Adrenal gland (tissue), 12 donors: Measurements from ENCODE around the gene LYSMD4. TPM values are rescaled to one million over a fixed set of nuclear protein-coding genes. Genes with fewer than 3 reads are reported as not detected.

ENCODE experiments used
- DNase-seq, 7 donors: peaks; one replicate each; pipeline ENCODE4 v3.0.0-alpha.2; 2019 to 2020
- H3K27ac ChIP-seq, 5 donors: fragments of 200-600 bp; sonication (generic) in 4 of 5; 1 replicate in 3 of 5; 2 replicates in 2 of 5; pipeline versions ENCODE4 v1.5.1 to v1.8.0; 2016 to 2020; ENCODE audit warnings: mild to moderate bottlenecking in 1 of 5
- H3K27me3 ChIP-seq: fragments of 200-600 bp; 2 replicates; pipeline ENCODE4 v1.8.0; 2021
- H3K36me3 ChIP-seq, 2 donors: fragments of 200-600 bp; replicated peaks in 1 of 2; 1 replicate in 1 of 2; 2 replicates in 1 of 2; pipeline versions ENCODE4 v1.5.1 to v1.8.0; 2018 to 2022
- H3K4me1 ChIP-seq, 2 donors: fragments of 200-600 bp; replicated peaks in 1 of 2; 1 replicate in 1 of 2; 2 replicates in 1 of 2; pipeline versions ENCODE4 v1.5.1 to v1.8.0; 2018 to 2021
- H3K4me3 ChIP-seq, 4 donors: fragments of 200-600 bp; sonication (generic) in 3 of 4; one replicate each; pipeline ENCODE4 v1.5.1; 2016 to 2018
- H3K9me3 ChIP-seq, 3 donors: fragments of 200-600 bp; sonication (generic) in 1 of 3; replicated peaks in 1 of 3; 1 replicate in 2 of 3; 2 replicates in 1 of 3; pipeline versions ENCODE4 v1.5.1 to v1.8.0; 2016 to 2021
- CTCF ChIP-seq, 6 experiments: fragments of 450-650 bp in 4 of 6; fragments of 200-600 bp in 2 of 6; sonication (generic) in 1 of 6; IDR thresholded peaks; 1 replicate in 5 of 6; 2 replicates in 1 of 6; pipeline versions ENCODE4 v1.5.1 to v1.8.0; 2016 to 2021; ENCODE audit warnings: antibody characterized with exemption in 6 of 6, mild to moderate bottlenecking in 2 of 6, moderate library complexity in 1 of 6
- POLR2A ChIP-seq, 2 donors: fragments of 450-650 bp; IDR thresholded peaks; one replicate each; pipeline ENCODE4 v1.6.1; 2017; ENCODE audit warnings: antibody characterized with exemption in 2 of 2, mild to moderate bottlenecking in 2 of 2, moderate library complexity in 1 of 2
- WGBS, 4 donors: extraction: QIAGEN DNeasy Blood & Tissue Kit in 2 of 4; methylation state at CpG; one replicate each; pipeline versions ENCODE4 v1.1.5 to v1.1.7; 2013 to 2017; 5-methylcytosine and 5-hydroxymethylcytosine counted together
- intact Hi-C, 2 donors: fragments of 100-400 bp; cut with DNase I; formaldehyde crosslinking; loops; one replicate each; pipeline versions ENCODE4 v1.14.1 to v1.15.0; 2022 to 2023
- polyA plus RNA-seq, 3 donors: library from polyadenylated mRNA; stranded (reverse); fragments of 200-250 nt in 2 of 3; fragments of 350-450 nt in 1 of 3; fragmentation: Illumina TruSeq in 1 of 3; extraction: RNeasy Lipid Tissue Mini Kit (QIAGEN cat#74804) in 1 of 3; gene quantifications; one replicate each; pipeline ENCODE4 v1.2.3, GENCODE V29; 2013 to 2014
- total RNA-seq, 9 donors: library from RNA; depleted of rRNA in 4 of 9; stranded (reverse); fragments of >200 nt in 4 of 9; fragments of 120-200 nt in 1 of 9; fragmentation: NEBNext Ultra II Directional in 1 of 9; extraction: Animal tissue kit (Norgen Biotek cat#: 25700) in 1 of 9; gene quantifications; one replicate each; pipeline versions ENCODE4 v1.1.0 to v1.2.4, GENCODE V29; 2013 to 2023
- donor health status: healthy with polysubstance abuse.
- donor health status: Bipolar disorder and iron deficiency.
- donor health status: DM: yes; HTN: yes; CAD: no.
- donor health status: DM: no; HTN: no; CAD: no.
- donor health status: DM: no; HTN: no; CAD: no.
- donor health status: DM: yes; HTN: yes; CAD: no.

The LYSMD4 gene
- total and polyA plus RNA-seq, 12 donors, result 1.7 to 8.4 (median 6.5) TPM

DNA sequence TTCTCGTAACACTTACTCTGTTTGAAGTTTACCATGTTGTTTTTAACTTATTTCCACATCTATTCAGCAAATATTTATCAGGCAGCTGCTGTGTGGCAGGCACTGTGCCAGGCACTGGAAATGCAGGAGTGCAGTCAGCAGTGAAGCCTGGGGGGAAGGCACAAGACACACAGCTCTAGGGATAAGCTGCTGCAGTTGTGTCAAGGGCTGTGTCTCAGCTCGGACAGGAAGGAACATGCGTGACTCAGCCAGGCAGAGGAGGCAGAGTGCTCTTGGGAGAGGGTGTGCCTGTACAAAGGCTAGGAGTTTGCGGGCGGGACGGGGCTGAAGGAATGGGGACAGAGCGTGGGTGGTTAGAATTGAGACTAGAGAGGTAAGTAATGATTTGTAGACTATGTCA, 24.7 kb downstream of the LYSMD4 start:
- WGBS, 4 donors, result 14 to 23% (median 21%) methylated on average over 7 of the region's 7 CpGs
- intact Hi-C loops, result loop anchor here in 1 of 2 donors (5.0 kb wide), 3 partner anchors 146 to 436 kb away; no protein-coding TSS in a partner anchor
- Histone ChIP-seq H3K36me3 (peaks cover 0 to 33% of the 10 kb centered on the region in 2 donors), H3K4me3 (peak overlapping the region in 1 of 4 donors; percentile 7), H3K4me1 (peaks cover 11 to 25% of the 10 kb centered on the region in 2 donors), H3K27ac (peak overlapping the region in 3 of 5 donors; percentile 28 to 49 (median 43)), H3K9me3 (no peaks in the 10 kb centered on the region), H3K27me3 (no peaks in the 10 kb centered on the region)
- TF ChIP-seq POLR2A (IDR thresholded peaks at IDR 0.05) (peak in 1 of 2 donors; percentile 54), CTCF (IDR thresholded peaks at IDR 0.05) (no peak)
- DNase-seq, result peak; percentile 64 to 93 (median 90)

DNA sequence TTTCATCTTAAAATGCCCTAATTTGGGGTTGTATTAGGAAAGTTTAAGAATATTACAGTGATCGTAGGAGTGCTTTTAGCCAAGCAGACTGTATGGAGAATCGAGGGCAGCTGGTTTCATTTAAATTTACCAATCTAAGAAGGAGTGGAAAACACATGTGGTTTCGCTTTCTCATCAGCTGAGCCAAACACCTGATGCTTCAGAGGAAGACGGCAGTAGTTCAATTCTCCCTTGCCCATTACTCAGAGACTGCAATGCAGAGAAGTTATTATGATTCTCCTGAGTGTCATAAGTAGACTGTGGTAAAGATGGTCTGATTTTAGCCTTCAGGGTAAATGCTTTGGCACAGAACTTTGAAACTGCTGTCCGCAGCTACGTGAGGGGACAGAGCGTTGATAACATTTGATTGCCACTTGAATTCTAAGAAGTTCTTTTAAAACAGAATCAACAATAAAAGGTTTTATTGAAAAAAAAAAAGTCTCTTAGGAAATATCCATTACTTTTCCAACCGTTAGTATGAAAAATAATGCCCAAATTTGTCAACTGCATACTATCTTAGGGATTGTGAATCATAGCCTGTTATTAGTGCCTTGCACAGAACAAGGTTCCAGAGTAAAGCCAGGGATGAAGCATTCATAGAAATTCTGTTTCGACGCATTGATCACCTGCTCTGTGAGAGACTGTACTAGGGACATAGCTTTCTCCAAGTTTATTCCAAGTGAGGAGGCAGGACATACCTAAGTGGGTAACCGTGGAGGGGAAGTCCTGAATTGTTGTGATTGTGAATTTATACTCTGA, 25.6 kb downstream of the LYSMD4 start:
- WGBS, 4 donors, result 69 to 78% (median 76%) methylated on average over 11 of the region's 11 CpGs

DNA sequence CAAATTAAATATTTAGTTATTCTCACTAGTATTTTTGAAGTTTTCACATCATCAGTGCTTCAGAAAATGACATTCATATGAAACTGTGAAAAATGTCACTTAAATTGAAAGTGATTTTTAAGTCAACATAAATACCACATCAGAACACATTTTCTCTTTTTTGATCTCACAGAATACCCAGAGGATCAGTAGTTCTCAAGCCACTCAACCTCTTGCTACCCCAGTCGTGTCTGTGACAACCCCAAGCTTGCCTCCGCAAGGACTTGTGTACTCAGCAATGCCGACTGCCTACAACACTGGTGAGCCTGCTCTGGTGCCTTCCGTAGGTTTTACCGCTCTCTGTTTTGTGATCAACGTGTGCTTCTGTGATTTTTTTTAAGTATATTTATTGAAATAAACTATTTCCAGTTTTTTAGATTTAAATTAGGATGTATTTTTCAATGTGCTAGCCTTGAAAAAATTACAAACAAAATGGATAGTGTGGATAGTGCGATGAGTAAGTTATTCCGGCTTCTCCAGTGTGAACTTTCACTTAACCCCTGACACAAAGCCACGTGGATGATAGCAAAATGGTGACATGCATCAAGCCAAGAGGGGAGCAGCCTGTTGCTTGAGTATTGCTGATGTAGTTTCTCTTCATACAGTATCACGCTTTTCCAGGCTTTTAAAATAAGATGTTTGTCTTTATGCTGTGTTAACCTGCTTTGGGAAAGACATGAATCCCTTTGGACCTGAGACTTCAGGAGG, 26.5 kb downstream of the LYSMD4 start:
- Histone ChIP-seq H3K27ac (no peak overlapping the region), H3K4me3 (no peak overlapping the region), H3K27me3 (no peaks in the 10 kb centered on the region), H3K9me3 (no peaks in the 10 kb centered on the region), H3K4me1 (peaks cover 11 to 33% of the 10 kb centered on the region in 2 donors), H3K36me3 (peaks cover 0 to 17% of the 10 kb centered on the region in 2 donors)
- 82 to 87% (median 86%) methylated on average over 10 of the region's 10 CpGs for WGBS, 4 donors
- intact Hi-C loops, result loop anchor here in 1 of 2 donors (5.0 kb wide), 3 partner anchors 144 to 434 kb away; no protein-coding TSS in a partner anchor
- DNase-seq, result no peak
- no peak for TF ChIP-seq POLR2A (IDR thresholded peaks at IDR 0.05)
- TF ChIP-seq CTCF (IDR thresholded peaks at IDR 0.05), result no peak

More for the DNA sequence above, 25.6 kb downstream of the LYSMD4 start:
- intact Hi-C loops, result loop anchor here in 1 of 2 donors (5.0 kb wide), 3 partner anchors 145 to 435 kb away; no protein-coding TSS in a partner anchor
- Histone ChIP-seq H3K27me3 (no peaks in the 10 kb centered on the region), H3K4me3 (no peak overlapping the region), H3K9me3 (no peaks in the 10 kb centered on the region), H3K27ac (peak overlapping the region in 3 of 5 donors; percentile 28 to 43 (median 35)), H3K36me3 (peaks cover 0 to 26% of the 10 kb centered on the region in 2 donors), H3K4me1 (peaks cover 11 to 33% of the 10 kb centered on the region in 2 donors)
- no peak for DNase-seq
- TF ChIP-seq POLR2A (IDR thresholded peaks at IDR 0.05) (no peak), CTCF (IDR thresholded peaks at IDR 0.05) (no peak)

DNA sequence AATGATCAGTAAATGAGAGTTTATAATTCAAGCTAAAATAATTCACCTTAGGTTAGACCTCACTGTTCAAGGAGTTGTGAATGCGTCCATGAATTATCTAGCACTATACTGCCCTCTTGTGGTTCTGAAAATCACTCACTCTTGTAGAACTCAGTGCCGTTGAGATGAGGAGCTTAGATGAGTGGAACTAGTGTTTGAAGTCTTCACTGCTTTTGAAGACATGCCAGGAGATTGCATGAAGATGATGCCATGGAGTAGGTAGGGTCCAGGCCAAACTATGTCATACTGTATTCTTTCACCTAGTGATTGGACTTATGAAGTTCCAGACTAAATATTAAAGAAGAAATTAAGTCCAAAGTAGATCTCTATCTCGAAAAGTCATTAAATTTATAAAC, 28.8 kb downstream of the LYSMD4 start:
- peak; percentile 72 to 86 (median 78) for TF ChIP-seq CTCF (IDR thresholded peaks at IDR 0.05)
- TF ChIP-seq POLR2A (IDR thresholded peaks at IDR 0.05), result no peak
- Histone ChIP-seq H3K4me3 (no peak overlapping the region), H3K36me3 (no peaks in the 10 kb centered on the region), H3K27ac (peak overlapping the region in 3 of 5 donors; percentile 74 to 77 (median 77)), H3K27me3 (no peaks in the 10 kb centered on the region), H3K4me1 (peaks cover 11 to 33% of the 10 kb centered on the region in 2 donors), H3K9me3 (no peaks in the 10 kb centered on the region)
- peak in 6 of 7 donors; percentile 34 to 67 (median 52) for DNase-seq
- intact Hi-C loops, result no loop called here
- WGBS, 4 donors, result 32 to 33% (median 33%) methylated on average over 3 of the region's 3 CpGs
